ENCODE data around the gene SGCA.

The SGCA gene

GRCh38 chr17:50165466-50165865 lies 339 bp upstream of the SGCA start:
- H3K9me2 ChIP-seq (ENCODE audit: low read depth, low read length) = no peaks in the 10 kb centered on the region
- no peak overlapping the region for H3K4me3 ChIP-seq (ENCODE audit: low read depth, low read length, poor library complexity, severe bottlenecking)
- no peak for TF ChIP-seq EZH2 (IDR thresholded peaks at IDR 0.05; ENCODE audit: borderline replicate concordance, low read length)
- TF ChIP-seq CTCF (IDR thresholded peaks at IDR 0.05; ENCODE audit: low read length) = no peak
- H3F3A ChIP-seq (ENCODE audit: insufficient read depth, low read length) = no peaks in the 10 kb centered on the region
- H3K4me2 ChIP-seq (ENCODE audit: low read length) = no peak overlapping the region
- no peaks in the 10 kb centered on the region for H3K79me2 ChIP-seq (ENCODE audit: insufficient read depth, low read length)
- H4K20me1 ChIP-seq (ENCODE audit: insufficient read depth, low read length) = no peaks in the 10 kb centered on the region
- H3K36me3 ChIP-seq (ENCODE audit: insufficient read depth, low read length) = no peaks in the 10 kb centered on the region
- H2AFZ ChIP-seq (ENCODE audit: low read length) = no peak overlapping the region
- H3K9me3 ChIP-seq (ENCODE audit: low read length) = no peaks in the 10 kb centered on the region
- no peak overlapping the region for H3K9ac ChIP-seq (ENCODE audit: low read length)
- no peak overlapping the region for H3K27ac ChIP-seq (ENCODE audit: low read depth, low read length, poor library complexity, severe bottlenecking)
- H3K27me3 ChIP-seq (ENCODE audit: insufficient read depth, low read length) = no peaks in the 10 kb centered on the region
- peaks cover 18% of the 10 kb centered on the region for H3K4me1 ChIP-seq (ENCODE audit: insufficient read depth, low read length, severe bottlenecking)

- no peaks in the 10 kb centered on the region for H3K9me2 ChIP-seq (ENCODE audit: low read depth, low read length)
- H3K9ac ChIP-seq (ENCODE audit: low read length) = no peak overlapping the region
- no peak overlapping the region for H3K4me3 ChIP-seq (ENCODE audit: low read depth, low read length, poor library complexity, severe bottlenecking)
- H3K27ac ChIP-seq (ENCODE audit: low read depth, low read length, poor library complexity, severe bottlenecking) = no peak overlapping the region
- peaks cover 11% of the 10 kb centered on the region for H3K4me1 ChIP-seq (ENCODE audit: insufficient read depth, low read length, severe bottlenecking)
- no peaks in the 10 kb centered on the region for H3K9me3 ChIP-seq (ENCODE audit: low read length)
- H3K4me2 ChIP-seq (ENCODE audit: low read length) = no peak overlapping the region
- no peaks in the 10 kb centered on the region for H4K20me1 ChIP-seq (ENCODE audit: insufficient read depth, low read length)
- H3K36me3 ChIP-seq (ENCODE audit: insufficient read depth, low read length) = no peaks in the 10 kb centered on the region
- TF ChIP-seq EZH2 (IDR thresholded peaks at IDR 0.05; ENCODE audit: borderline replicate concordance, low read length) (no peak), CTCF (IDR thresholded peaks at IDR 0.05; ENCODE audit: low read length) (no peak)
- H3K79me2 ChIP-seq (ENCODE audit: insufficient read depth, low read length) = no peaks in the 10 kb centered on the region
- H3K27me3 ChIP-seq (ENCODE audit: insufficient read depth, low read length) = no peaks in the 10 kb centered on the region
- H2AFZ ChIP-seq (ENCODE audit: low read length) = no peak overlapping the region
- H3F3A ChIP-seq (ENCODE audit: insufficient read depth, low read length) = no peaks in the 10 kb centered on the region
Measured at GRCh38 chr17:50166518-50167181, 845 bp downstream of the SGCA start.

GRCh38 chr17:50167371-50167770 lies 1.6 kb downstream of the SGCA start:
- TF ChIP-seq CTCF (IDR thresholded peaks at IDR 0.05; ENCODE audit: low read length) (no peak), EZH2 (IDR thresholded peaks at IDR 0.05; ENCODE audit: borderline replicate concordance, low read length) (no peak)
- H3K27me3 ChIP-seq (ENCODE audit: insufficient read depth, low read length) = no peaks in the 10 kb centered on the region
- no peak overlapping the region for H3K4me3 ChIP-seq (ENCODE audit: low read depth, low read length, poor library complexity, severe bottlenecking)
- no peaks in the 10 kb centered on the region for H3K9me2 ChIP-seq (ENCODE audit: low read depth, low read length)
- no peaks in the 10 kb centered on the region for H4K20me1 ChIP-seq (ENCODE audit: insufficient read depth, low read length)
- no peaks in the 10 kb centered on the region for H3K36me3 ChIP-seq (ENCODE audit: insufficient read depth, low read length)
- H2AFZ ChIP-seq (ENCODE audit: low read length) = no peak overlapping the region
- H3F3A ChIP-seq (ENCODE audit: insufficient read depth, low read length) = no peaks in the 10 kb centered on the region
- no peaks in the 10 kb centered on the region for H3K79me2 ChIP-seq (ENCODE audit: insufficient read depth, low read length)
- H3K9ac ChIP-seq (ENCODE audit: low read length) = no peak overlapping the region
- H3K4me1 ChIP-seq (ENCODE audit: insufficient read depth, low read length, severe bottlenecking) = peaks cover 8% of the 10 kb centered on the region
- no peak overlapping the region for H3K27ac ChIP-seq (ENCODE audit: low read depth, low read length, poor library complexity, severe bottlenecking)
- H3K9me3 ChIP-seq (ENCODE audit: low read length) = no peaks in the 10 kb centered on the region
- no peak overlapping the region for H3K4me2 ChIP-seq (ENCODE audit: low read length)
